Sciatic nerve (tissue), 2 donors: Measurements from ENCODE around the gene KIR2DL4. TPM values are rescaled to one million over a fixed set of nuclear protein-coding genes. Genes with fewer than 3 reads are reported as not detected.
"Not testable (repeated sequence)": the region's sequence is repeated elsewhere in the genome, so short reads cannot be mapped to it uniquely, and the experiment has no call there.

Source experiments
- ATAC-seq: fragments of 200-7000 bp; cut with Tn5 transposase; one replicate; pipeline ENCODE4 v1.9.1; 2020; ENCODE audit warnings: mild to moderate bottlenecking, moderate library complexity
- DNase-seq: peaks from one replicate; pipeline ENCODE4 v3.0.0-alpha.2; 2020; ENCODE audit warnings: low spot score
- intact Hi-C: fragments of 100-400 bp; cut with DNase I; formaldehyde crosslinking; loops from one replicate; pipeline ENCODE4 v1.14.2; 2022
- total RNA-seq: library from RNA; stranded (reverse); fragmentation: NEBNext Ultra II Directional; extraction: Animal tissue kit (Norgen Biotek cat#: 25700); gene quantifications from one replicate; pipeline ENCODE4 v1.2.1, GENCODE V29; 2021
- donor health status: DM: no; HTN: no; CAD: no.
- donor health status: DM: no; HTN: no; CAD: no.

KIR2DL4 gene
- total RNA-seq = not detected

DNA sequence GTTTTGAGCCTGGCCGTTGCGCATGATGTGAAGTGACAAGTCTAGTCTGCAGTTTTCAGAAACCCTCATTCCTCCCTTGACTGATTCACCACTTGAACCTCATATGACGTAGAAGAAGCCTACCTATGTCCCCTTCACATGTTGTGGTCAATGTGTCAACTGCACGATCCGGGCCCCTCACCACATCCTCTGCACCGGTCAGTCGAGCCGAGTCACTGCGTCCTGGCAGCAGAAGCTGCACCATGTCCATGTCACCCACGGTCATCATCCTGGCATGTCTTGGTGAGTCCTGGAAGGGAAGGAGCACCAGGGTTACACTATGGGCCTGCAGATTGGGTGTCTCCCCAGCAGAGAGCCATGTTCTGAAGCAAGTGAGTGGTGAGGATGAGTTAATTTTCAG, at the start of gene KIR2DL4:
KIR2DL4 (plus strand) TSS at position 201 of the 400 bp plus-strand sequence; CDS start at position 243, 42 bp downstream.
- DNase-seq (no peak), ATAC-seq (no peak)
- intact Hi-C loops = no loop called here

GRCh38 chr19:54756204-54757110, 47.0 kb upstream of the KIR2DL4 start:
- ATAC-seq, intact Hi-C loops, DNase-seq: not testable (repeated sequence)

DNA sequence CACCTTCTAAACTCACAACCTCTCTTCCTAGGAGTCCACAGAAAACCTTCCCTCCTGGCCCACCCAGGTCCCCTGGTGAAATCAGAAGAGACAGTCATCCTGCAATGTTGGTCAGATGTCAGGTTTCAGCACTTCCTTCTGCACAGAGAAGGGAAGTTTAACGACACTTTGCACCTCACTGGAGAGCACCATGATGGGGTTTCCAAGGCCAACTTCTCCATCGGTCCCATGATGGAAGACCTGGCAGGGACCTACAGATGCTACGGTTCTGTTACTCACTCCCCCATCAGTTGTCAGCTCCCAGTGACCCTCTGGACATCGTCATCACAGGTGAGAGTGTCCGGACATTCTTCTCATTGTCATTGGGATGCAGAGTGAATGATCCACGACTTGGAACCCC, 44.8 kb upstream of the KIR2DL4 start:
- ATAC-seq, intact Hi-C loops: not testable (repeated sequence)

GRCh38 chr19:54764219-54764618, 39.2 kb upstream of the KIR2DL4 start:
- DNase-seq, intact Hi-C loops, ATAC-seq: not testable (repeated sequence)

More for the DNA sequence above, 44.8 kb upstream of the KIR2DL4 start:
- DNase-seq = not testable (repeated sequence)

- DNase-seq, ATAC-seq, intact Hi-C loops: not testable (repeated sequence)
Measured at GRCh38 chr19:54766464-54766863, 36.9 kb upstream of the KIR2DL4 start.

- DNase-seq, intact Hi-C loops, ATAC-seq: not testable (repeated sequence)
Measured at GRCh38 chr19:54769646-54770045, 33.8 kb upstream of the KIR2DL4 start, which contains the start of gene KIR2DL1. Gene KIR2DL1, plus strand, starts transcription at chr19:54769793. Its CDS starts 58 bp downstream, at chr19:54769851.

DNA sequence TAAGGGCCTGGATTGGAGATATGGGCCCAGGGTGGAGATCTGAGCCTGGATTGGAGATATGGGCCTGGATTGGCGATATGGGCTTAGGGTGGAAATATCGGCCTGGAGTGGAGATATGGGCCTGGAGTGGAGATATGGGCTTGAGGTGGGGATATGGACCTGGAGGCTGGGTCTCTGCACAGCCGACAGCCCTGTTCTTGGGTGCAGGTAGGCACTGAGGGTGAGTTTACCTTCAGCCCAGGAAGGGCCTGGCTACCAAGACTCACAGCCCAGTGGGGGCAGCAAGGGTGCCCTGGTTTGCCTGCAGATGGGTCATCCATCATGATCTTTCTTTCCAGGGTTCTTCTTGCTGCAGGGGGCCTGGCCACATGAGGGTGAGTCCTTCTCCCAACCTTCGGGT, 32.9 kb upstream of the KIR2DL4 start:
- DNase-seq, ATAC-seq, intact Hi-C loops: not testable (repeated sequence)

GRCh38 chr19:54771018-54771960, 32.1 kb upstream of the KIR2DL4 start:
- DNase-seq, intact Hi-C loops, ATAC-seq: not testable (repeated sequence)

GRCh38 chr19:54772666-54773065, 30.7 kb upstream of the KIR2DL4 start:
- ATAC-seq, DNase-seq, intact Hi-C loops: not testable (repeated sequence)

DNA sequence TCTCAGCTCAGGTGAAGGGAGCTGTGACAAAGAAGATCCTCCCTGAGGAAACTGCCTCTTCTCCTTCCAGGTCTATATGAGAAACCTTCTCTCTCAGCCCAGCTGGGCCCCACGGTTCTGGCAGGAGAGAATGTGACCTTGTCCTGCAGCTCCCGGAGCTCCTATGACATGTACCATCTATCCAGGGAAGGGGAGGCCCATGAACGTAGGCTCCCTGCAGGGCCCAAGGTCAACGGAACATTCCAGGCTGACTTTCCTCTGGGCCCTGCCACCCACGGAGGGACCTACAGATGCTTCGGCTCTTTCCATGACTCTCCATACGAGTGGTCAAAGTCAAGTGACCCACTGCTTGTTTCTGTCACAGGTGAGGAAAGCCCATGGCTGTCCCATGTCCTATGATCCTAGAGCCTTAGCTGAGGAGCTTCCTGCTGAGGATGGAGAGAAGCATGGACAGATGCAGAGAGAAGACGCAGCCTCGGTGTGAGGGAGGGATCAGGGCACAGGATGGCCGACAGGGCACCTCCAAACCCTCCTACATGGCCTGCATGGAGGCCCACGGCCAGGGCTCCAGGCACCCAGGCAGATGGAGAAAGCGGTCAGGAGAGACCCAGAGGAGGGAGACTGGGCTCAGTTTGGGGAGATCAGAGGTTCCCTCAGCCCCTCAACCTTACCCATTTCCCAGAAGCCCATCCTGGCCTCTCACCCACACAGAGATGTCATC, 28.2 kb upstream of the KIR2DL4 start:
- DNase-seq, ATAC-seq, intact Hi-C loops: not testable (repeated sequence)

- ATAC-seq, intact Hi-C loops, DNase-seq: not testable (repeated sequence)
Measured at GRCh38 chr19:54775830-54776229, 27.6 kb upstream of the KIR2DL4 start.

- intact Hi-C loops, DNase-seq, ATAC-seq: not testable (repeated sequence)
Measured at GRCh38 chr19:54777851-54778250, 25.6 kb upstream of the KIR2DL4 start.

DNA sequence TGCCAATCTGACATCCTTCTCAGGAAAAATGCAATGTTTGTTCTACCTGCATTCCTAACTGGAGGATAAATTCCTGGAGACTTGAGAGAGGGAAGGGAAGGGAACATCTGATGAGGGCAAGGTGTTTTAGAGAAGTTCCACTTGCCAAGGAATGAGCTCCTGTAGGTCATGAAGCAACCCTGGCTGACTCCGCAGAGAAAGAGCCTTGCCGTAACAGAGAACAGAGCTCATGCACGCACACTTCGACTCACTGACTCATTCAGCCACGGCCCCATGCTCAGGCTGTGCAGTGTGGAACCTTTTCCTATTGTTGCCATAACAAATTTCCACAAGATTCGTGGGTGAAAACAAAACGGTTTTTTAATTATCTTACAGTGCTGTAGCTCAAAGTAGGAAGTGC, 24.5 kb upstream of the KIR2DL4 start:
- intact Hi-C loops, ATAC-seq, DNase-seq: not testable (repeated sequence)

- ATAC-seq, intact Hi-C loops, DNase-seq: not testable (repeated sequence)
Measured at GRCh38 chr19:54782916-54783315, 20.5 kb upstream of the KIR2DL4 start.

GRCh38 chr19:54786091-54786723, 17.2 kb upstream of the KIR2DL4 start:
- intact Hi-C loops, ATAC-seq, DNase-seq: not testable (repeated sequence)

DNA sequence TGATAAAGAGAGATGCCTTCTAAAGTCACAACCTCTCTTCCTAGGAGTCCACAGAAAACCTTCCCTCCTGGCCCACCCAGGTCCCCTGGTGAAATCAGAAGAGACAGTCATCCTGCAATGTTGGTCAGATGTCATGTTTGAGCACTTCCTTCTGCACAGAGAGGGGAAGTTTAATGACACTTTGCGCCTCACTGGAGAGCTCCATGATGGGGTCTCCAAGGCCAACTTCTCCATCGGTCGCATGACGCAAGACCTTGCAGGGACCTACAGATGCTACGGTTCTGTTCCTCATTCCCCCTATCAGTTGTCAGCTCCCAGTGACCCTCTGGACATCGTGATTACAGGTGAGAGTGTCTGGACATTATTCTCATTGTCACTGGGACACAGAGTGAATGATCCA, 15.3 kb upstream of the KIR2DL4 start:
- ATAC-seq, intact Hi-C loops, DNase-seq: not testable (repeated sequence)

- ATAC-seq = no peak
- no peak for DNase-seq
- intact Hi-C loops = no loop called here
Measured at GRCh38 chr19:54790711-54791110, 12.7 kb upstream of the KIR2DL4 start.

DNA sequence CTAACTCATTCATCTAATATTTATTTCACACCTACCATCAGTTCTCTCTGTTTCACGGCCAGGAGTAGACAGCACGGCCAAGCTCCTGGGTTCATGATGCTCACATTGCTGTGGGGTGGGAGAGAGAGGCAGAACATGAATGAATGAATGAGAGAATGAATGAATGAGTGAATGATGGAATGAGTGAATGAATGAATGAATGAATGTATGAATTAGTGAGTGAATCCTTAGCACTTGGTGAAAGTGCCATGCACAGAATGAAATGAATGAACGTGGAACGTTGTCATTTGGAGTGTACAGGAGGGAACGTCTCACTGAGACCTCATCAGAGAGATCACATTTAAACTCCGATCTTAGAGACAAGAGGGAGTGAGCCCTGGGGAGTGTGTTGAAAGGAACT, 11.9 kb upstream of the KIR2DL4 start:
- intact Hi-C loops = no loop called here
- ATAC-seq (no peak), DNase-seq (no peak)
